Midbrain (tissue), 1 donor: ENCODE results near the gene HEBP2.

ENCODE experiments used
- DNase-seq: peaks from one replicate; lab custom pipeline; 2025; lab: John Stamatoyannopoulos, UW

The HEBP2 gene

GRCh38 chr6:138397128-138398122, 6.6 kb upstream of the HEBP2 start:
- no peak for DNase-seq

GRCh38 chr6:138400326-138400725, 3.7 kb upstream of the HEBP2 start:
- DNase-seq: no peak

GRCh38 chr6:138401960-138402837, 1.8 kb upstream of the HEBP2 start:
- DNase-seq: no peak

- no peak for DNase-seq
These were observed 1.2 kb upstream of the HEBP2 start for GRCh38 chr6:138402838-138403187.

GRCh38 chr6:138403324-138403800, 661 bp upstream of the HEBP2 start:
- DNase-seq: peak; percentile 16

- peak; percentile 34 for DNase-seq
These were observed 779 bp downstream of the HEBP2 start for GRCh38 chr6:138404666-138405337.

GRCh38 chr6:138405816-138406413, 1.9 kb downstream of the HEBP2 start:
- no peak for DNase-seq

- DNase-seq: no peak
These were observed 2.4 kb downstream of the HEBP2 start for GRCh38 chr6:138406443-138406842.

GRCh38 chr6:138410048-138410735, 6.2 kb downstream of the HEBP2 start:
- DNase-seq: no peak

GRCh38 chr6:138410972-138411880, 7.2 kb downstream of the HEBP2 start:
- DNase-seq: no peak

- DNase-seq: no peak
These were observed 11.1 kb downstream of the HEBP2 start for GRCh38 chr6:138415125-138415524.

GRCh38 chr6:138416206-138416605, 12.2 kb downstream of the HEBP2 start:
- DNase-seq: no peak

GRCh38 chr6:138417493-138418117, 13.6 kb downstream of the HEBP2 start:
- no peak for DNase-seq

- no peak for DNase-seq
These were observed 14.2 kb downstream of the HEBP2 start for GRCh38 chr6:138418118-138418742.

GRCh38 chr6:138419766-138420165, 15.7 kb downstream of the HEBP2 start:
- no peak for DNase-seq

GRCh38 chr6:138420356-138420755, 16.3 kb downstream of the HEBP2 start:
- no peak for DNase-seq

GRCh38 chr6:138421089-138421488, 17.1 kb downstream of the HEBP2 start:
- DNase-seq: no peak

- no peak for DNase-seq
These were observed 17.6 kb downstream of the HEBP2 start for GRCh38 chr6:138421608-138422007.

GRCh38 chr6:138422861-138423260, 18.8 kb downstream of the HEBP2 start:
- DNase-seq: no peak
